Activated T-helper 1 cell treated with anti-CD3 and anti-CD28 coated beads, Interleukin-2, amount 50 U/mL, for 16 hours (primary cell): ENCODE measurements around the gene HOXD3.

ENCODE experiments used
- DNase-seq, 2 donors: peaks; one replicate each; pipeline ENCODE4 v3.0.0-alpha.2; 2020; ENCODE audit warnings: low read depth in 1 of 2, low spot score in 1 of 2

The HOXD3 gene

GRCh38 chr2:176148751-176149421 is 8.2 kb upstream of the HOXD3 start:
- no peak for DNase-seq

- no peak for DNase-seq
Observed at GRCh38 chr2:176149481-176149938, 7.6 kb upstream of the HOXD3 start.

- DNase-seq = no peak
Observed at GRCh38 chr2:176149939-176150583, 7.0 kb upstream of the HOXD3 start.

GRCh38 chr2:176150584-176151441 is 6.3 kb upstream of the HOXD3 start:
- DNase-seq = no peak

- no peak for DNase-seq
Observed at GRCh38 chr2:176151442-176152287, 5.4 kb upstream of the HOXD3 start, which contains the start of gene HOXD4. TSS of gene HOXD4 (plus strand) at chr2:176151550. CDS start at chr2:176151634, 84 bp downstream.

GRCh38 chr2:176152350-176153181 is 4.5 kb upstream of the HOXD3 start:
- DNase-seq = no peak

GRCh38 chr2:176154576-176155252 is 2.4 kb upstream of the HOXD3 start:
- no peak for DNase-seq

- no peak for DNase-seq
Observed at GRCh38 chr2:176155356-176156044, 1.6 kb upstream of the HOXD3 start.

- no peak for DNase-seq
Observed at GRCh38 chr2:176156301-176156806, 753 bp upstream of the HOXD3 start.

- DNase-seq = no peak
Observed at GRCh38 chr2:176157499-176158185, 535 bp downstream of the HOXD3 start.

- DNase-seq = no peak
Observed at GRCh38 chr2:176158186-176158591, 1.1 kb downstream of the HOXD3 start.

- no peak for DNase-seq
Observed at GRCh38 chr2:176158855-176159662, 2.0 kb downstream of the HOXD3 start.

- no peak for DNase-seq
Observed at GRCh38 chr2:176159663-176160250, 2.6 kb downstream of the HOXD3 start.

- no peak for DNase-seq
Observed at GRCh38 chr2:176160251-176160985, 3.3 kb downstream of the HOXD3 start.

GRCh38 chr2:176160986-176161824 is 4.1 kb downstream of the HOXD3 start:
- DNase-seq = no peak
